ENCODE results near the gene CADPS.

DNA sequence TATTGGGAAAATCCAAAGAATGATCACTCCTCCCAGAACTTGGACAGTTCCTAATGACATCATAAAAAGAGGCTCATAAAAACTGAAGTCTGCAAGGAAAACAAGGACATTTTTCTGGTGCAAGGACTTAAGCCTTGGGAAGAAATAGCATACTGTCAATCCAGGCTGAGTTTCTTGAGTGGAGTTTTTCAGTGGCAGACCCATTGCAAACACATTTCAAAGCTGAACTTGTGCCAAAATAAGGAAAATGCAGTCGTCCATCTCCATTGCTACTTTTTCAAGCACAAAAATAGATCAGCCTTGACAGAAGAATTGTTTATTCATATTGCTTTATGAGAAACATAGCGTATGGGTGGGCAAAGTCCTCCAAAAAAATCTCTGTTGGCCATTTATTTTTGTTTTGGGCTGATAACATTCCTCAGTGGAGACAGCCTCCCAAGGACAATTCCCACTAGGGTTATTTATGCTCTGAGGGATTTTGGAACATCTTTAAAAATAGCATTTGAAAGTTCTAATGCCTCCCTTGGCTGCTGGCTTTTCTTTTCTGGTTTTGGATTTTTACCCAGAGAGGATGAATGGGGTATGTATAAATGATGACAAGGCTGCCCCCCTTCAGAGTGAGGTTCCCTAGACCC is 220.0 kb downstream of the CADPS start:
- TF ChIP-seq, protein P1, sequence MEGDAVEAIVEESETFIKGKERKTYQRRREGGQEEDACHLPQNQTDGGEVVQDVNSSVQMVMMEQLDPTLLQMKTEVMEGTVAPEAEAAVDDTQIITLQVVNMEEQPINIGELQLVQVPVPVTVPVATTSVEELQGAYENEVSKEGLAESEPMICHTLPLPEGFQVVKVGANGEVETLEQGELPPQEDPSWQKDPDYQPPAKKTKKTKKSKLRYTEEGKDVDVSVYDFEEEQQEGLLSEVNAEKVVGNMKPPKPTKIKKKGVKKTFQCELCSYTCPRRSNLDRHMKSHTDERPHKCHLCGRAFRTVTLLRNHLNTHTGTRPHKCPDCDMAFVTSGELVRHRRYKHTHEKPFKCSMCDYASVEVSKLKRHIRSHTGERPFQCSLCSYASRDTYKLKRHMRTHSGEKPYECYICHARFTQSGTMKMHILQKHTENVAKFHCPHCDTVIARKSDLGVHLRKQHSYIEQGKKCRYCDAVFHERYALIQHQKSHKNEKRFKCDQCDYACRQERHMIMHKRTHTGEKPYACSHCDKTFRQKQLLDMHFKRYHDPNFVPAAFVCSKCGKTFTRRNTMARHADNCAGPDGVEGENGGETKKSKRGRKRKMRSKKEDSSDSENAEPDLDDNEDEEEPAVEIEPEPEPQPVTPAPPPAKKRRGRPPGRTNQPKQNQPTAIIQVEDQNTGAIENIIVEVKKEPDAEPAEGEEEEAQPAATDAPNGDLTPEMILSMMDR (IDR thresholded peaks at IDR 0.05) = no peak
- TF ChIP-seq POLR2A (IDR thresholded peaks at IDR 0.05) = no peak
